ENCODE results near the gene LMNA. TPM values are rescaled to one million over a fixed set of nuclear protein-coding genes. Genes with fewer than 3 reads are reported as not detected.

LMNA gene
- total RNA-seq, 1 donor from 2014 or later = 252 TPM

- no peak for DNase-seq
- intact Hi-C loops (cut with micrococcal nuclease) = no loop called here
- no peak for ATAC-seq
These were observed 36.0 kb downstream of the LMNA start for GRCh38 chr1:156150333-156151011.

DNA sequence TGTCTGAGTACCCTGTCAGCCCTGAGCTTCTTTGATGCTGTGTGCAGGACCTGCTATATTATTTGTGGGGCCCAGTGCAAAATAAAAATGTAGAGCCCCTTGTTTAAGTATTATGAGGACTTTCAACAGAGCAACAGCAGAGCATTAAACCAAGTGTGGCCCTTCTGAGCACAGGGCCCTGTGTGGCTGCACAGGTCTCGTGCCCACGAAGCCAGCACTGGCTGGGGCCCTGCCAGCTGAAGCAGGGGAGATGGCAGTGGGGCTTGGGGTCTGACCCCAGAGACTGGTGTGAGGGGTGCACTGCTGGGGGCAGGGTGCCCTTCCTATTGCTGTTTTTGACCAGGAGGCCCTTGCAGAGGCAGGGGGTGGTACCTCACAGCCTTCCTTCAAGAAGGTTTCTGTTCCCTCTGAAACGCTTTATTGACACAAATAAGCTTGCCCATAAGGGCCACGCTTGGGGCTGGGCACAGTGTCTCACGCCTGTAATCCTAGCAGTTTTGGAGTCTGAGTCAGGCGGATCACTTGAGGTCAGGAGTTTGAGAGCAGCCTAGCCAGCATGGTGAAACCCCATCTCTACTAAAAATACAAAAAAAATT lies 36.7 kb downstream of the LMNA start:
- ATAC-seq (no peak), DNase-seq (no peak)
- intact Hi-C loops (cut with micrococcal nuclease) = no loop called here

GRCh38 chr1:156152628-156153027 lies 38.1 kb downstream of the LMNA start:
- intact Hi-C loops (cut with micrococcal nuclease) = no loop called here
- no peak for ATAC-seq
- DNase-seq = no peak

DNA sequence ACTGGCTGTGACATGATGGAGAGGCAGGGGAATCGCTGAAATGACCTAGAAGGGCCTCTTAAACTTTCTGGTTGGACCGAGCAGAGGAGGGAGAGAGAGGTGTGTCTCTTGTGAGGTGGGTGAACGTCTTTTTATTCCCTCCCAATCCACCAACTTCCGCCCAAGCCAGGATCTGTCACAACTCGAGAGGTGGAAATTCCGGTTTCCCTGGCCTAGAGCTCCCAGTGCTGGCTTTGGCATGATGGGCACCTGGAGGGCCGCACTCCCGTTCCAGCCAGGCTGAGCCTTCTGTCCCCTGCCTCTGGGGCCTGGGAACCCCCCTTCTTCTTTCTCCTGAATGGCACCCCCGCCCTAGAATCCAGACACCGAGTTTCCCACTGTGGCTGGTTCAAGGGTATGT lies 38.9 kb downstream of the LMNA start, which contains the start of gene SEMA4A:
SEMA4A (plus strand) TSS at position 224 of the 400 bp plus-strand sequence. CDS start 994 bp downstream, outside the sequence.
- no peak for DNase-seq
- ATAC-seq = no peak
- intact Hi-C loops (cut with micrococcal nuclease) = no loop called here

- intact Hi-C loops (cut with micrococcal nuclease) = no loop called here
- no peak for DNase-seq
- ATAC-seq = peak; percentile 62
These were observed 39.8 kb downstream of the LMNA start for GRCh38 chr1:156154317-156154749.

DNA sequence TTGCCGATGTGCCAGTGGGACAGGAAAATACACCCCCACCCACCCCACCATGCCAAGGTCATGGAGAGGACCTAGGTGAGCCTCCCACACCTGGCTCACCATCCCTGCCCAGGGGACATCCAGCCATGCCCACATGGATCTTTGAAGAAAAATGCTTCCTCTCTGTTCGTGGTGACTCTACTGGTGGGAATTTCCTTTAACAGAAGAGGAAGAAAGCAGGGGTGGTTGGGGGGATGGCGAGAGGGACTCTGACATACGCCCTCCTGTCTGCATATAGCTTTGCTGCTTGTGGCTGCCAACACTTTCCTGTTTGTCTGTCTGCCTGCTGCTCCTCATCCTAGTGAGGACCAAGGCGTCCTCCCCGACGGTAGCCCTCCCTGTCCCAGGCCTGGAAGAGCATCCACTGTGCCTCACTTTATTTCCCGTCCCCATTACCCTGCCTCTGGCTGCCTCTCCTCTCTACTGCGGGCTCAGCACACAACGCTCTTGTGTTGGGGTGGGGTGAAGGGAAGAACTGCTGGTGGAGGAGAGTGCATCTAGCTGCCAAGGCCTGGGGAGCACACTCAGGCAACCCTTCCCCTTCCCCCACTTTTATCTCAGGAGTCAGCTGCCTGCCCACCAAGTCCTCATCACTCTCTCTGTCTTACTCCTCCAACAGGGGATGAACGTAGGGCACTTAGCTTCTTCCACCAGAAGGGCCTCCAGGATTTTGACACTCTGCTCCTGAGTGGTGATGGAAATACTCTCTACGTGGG lies 41.4 kb downstream of the LMNA start:
- DNase-seq (no peak), ATAC-seq (no peak)
- intact Hi-C loops (cut with micrococcal nuclease) = no loop called here

DNA sequence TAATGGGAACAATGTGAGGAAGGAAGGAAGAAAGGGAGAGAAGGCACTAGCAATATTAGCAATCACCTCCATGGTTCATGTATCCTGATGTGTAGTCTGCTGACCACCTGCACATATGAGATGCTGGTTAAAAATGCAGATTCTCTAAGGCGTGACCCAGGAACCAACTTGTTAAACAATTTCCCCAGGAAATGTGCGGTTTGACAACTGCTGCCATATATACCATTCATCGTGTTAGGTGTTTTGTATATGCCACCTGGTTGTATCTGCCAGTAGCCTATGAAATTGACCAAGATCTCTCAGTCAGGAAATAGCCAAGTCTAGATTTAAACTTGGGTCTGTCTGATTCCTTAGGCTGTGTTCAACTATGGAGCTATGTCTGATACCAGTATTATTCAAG lies 43.0 kb downstream of the LMNA start:
- intact Hi-C loops (cut with micrococcal nuclease) = no loop called here
- ATAC-seq (no peak), DNase-seq (no peak)

DNA sequence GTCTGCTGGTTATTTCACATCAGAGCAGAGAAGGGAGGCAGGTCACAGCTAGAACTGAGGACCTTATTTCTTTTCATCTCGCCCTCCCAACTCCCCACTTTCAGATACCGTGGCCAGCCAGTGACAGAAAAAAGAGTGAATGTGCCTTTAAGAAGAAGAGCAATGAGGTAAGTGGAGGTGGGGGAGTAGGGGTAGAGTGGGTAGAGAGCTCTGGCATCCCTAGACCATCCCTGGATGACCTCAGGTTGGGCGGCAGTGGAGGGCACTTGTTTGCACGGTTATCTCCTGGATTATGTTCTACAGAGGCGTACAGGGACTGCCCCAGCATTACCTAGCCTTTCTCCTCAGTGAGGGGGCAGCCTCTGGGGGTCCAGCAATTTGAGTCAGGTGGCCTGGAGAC lies 43.5 kb downstream of the LMNA start:
- ATAC-seq (no peak), DNase-seq (no peak)
- intact Hi-C loops (cut with micrococcal nuclease) = no loop called here

GRCh38 chr1:156160000-156160742 lies 45.7 kb downstream of the LMNA start:
- intact Hi-C loops (cut with micrococcal nuclease) = no loop called here
- peak; percentile 65 for DNase-seq
- peak; percentile 61 for ATAC-seq

- ATAC-seq (peak; percentile 89), DNase-seq (peak; percentile 92)
- intact Hi-C loops (cut with micrococcal nuclease) = no loop called here
These were observed 46.2 kb downstream of the LMNA start for GRCh38 chr1:156160743-156161171.

GRCh38 chr1:156162430-156163037 lies 48.0 kb downstream of the LMNA start:
- intact Hi-C loops (cut with micrococcal nuclease) = no loop called here
- ATAC-seq (peak; percentile 63), DNase-seq (peak; percentile 64)

- ATAC-seq (no peak), DNase-seq (no peak)
- intact Hi-C loops (cut with micrococcal nuclease) = no loop called here
These were observed 49.2 kb downstream of the LMNA start for GRCh38 chr1:156163712-156164111.

DNA sequence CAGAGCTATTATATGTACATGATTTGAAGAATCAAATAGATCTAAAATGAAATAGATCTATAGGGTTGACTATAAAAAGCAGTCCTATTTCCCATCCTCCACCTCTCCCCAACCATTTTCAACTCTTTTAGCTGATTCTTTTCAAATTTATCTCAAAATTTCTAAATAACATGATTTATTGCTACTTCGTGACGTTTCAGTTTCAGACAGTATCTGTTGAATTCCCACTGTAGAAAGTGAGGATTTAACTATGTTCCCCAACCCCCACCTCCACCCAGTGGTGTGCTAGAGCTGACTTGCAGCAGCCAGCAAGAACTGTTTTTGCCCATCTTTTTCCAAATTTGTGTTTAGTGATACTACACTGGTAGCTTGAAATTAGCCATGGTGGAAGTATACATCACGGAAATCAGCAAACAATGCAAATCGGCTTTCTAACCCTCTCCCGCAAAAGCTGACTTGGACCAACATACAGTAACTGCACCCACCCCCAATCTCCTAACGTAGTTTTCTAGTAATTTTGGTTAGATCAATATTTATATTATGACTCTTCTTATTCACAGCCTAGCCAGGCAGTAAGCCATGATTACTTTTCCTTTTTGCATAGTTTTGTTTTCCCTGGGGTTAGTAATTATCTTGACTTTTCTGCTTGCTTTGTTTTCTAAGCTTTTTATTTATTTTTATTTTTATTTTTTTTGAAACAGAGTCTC lies 49.8 kb downstream of the LMNA start:
- no peak for ATAC-seq
- intact Hi-C loops (cut with micrococcal nuclease) = no loop called here
- no peak for DNase-seq

DNA sequence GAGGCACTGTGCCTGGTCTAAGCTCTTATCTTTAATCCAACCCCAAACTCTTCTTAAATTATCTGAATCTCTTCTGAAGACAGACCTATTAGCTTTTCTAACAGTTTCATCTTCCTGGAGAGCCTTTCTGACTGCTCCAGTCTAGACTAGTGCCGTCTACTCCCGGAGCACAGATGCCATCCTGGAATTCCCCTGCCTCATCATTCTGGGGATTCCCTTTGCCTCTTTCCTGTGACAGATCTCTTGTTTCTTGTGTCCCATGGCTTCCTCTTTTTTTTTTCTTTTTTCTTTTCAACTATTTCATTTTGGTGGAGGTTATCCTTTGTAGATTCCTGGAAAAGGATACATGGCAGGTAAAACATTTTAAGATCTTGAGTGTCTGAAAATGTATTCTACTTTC lies 50.6 kb downstream of the LMNA start:
- DNase-seq (no peak), ATAC-seq (no peak)
- intact Hi-C loops (cut with micrococcal nuclease) = no loop called here

DNA sequence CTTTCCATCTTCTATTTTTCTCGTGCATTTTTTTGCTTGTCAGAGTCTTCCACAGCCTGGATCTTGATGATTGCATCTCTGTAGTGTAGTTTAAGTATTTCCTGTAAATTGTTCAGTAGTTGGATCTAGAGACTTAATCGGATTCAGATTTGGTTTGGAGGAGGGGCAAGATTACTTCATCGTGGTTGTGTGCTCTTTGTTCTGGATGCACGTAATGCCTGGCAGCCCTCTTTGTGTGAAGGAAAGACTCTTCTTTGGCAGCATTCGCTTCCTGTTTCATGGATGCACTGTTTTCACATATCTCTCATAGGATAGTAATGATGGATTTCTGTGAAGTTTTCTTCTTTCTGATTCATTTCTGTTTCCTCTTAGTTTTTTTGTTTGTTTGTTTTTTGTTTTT lies 53.0 kb downstream of the LMNA start:
- intact Hi-C loops (cut with micrococcal nuclease) = no loop called here
- ATAC-seq (no peak), DNase-seq (no peak)

- intact Hi-C loops (cut with micrococcal nuclease) = no loop called here
- no peak for DNase-seq
These were observed 58.4 kb downstream of the LMNA start for GRCh38 chr1:156172696-156173470.

DNA sequence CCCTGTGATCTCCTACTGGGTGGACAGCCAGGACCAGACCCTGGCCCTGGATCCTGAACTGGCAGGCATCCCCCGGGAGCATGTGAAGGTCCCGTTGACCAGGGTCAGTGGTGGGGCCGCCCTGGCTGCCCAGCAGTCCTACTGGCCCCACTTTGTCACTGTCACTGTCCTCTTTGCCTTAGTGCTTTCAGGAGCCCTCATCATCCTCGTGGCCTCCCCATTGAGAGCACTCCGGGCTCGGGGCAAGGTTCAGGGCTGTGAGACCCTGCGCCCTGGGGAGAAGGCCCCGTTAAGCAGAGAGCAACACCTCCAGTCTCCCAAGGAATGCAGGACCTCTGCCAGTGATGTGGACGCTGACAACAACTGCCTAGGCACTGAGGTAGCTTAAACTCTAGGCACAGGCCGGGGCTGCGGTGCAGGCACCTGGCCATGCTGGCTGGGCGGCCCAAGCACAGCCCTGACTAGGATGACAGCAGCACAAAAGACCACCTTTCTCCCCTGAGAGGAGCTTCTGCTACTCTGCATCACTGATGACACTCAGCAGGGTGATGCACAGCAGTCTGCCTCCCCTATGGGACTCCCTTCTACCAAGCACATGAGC lies 62.2 kb downstream of the LMNA start:
- DNase-seq (no peak), ATAC-seq (no peak)
- intact Hi-C loops (cut with micrococcal nuclease) = no loop called here

More at GRCh38 chr1:156172696-156173470, 58.4 kb downstream of the LMNA start:
- no peak for ATAC-seq
